A549 treated with Mapracorat at 1 μM for 4 hours (cell line): Measurements from ENCODE around the gene CCR4. TPM values are rescaled to one million over a fixed set of nuclear protein-coding genes. Genes with fewer than 3 reads are reported as not detected.

Experiments used
- total RNA-seq: library from RNA; stranded (reverse); fragments of 200-300 nt; extraction: Qiagen RNA extraction; gene quantifications from 5 replicates; pipeline ENCODE4 v1.2.3, GENCODE V29; 2022

Gene CCR4
- 0.04 to 0.13 TPM (median 0.06 TPM) in 3 of 5 replicates, not detected in the others for total RNA-seq

GRCh38 chr3:32951410-32951811 lies at the start of gene CCR4:
TSS of gene CCR4 (plus strand) at chr3:32951644. CDS start at chr3:32953423, 1,779 bp downstream.

Other genes with a start within 250 kb of the CCR4 start
- not detected in 5 replicates for gene TRIM71, start 133.6 kb upstream of the CCR4 start, total RNA-seq
- gene GLB1, start 145.5 kb downstream of the CCR4 start, total RNA-seq = 63.9 to 79.8 TPM (median 67.8 TPM) in 5 replicates
- 1.3 to 1.8 TPM (median 1.4 TPM) in 5 replicates for gene TMPPE, start 145.5 kb downstream of the CCR4 start, total RNA-seq
- gene CRTAP, start 162.4 kb downstream of the CCR4 start, total RNA-seq = 254 to 302 TPM (median 293 TPM) in 5 replicates